ENCODE measurements around the gene TSEN54.

TSEN54 gene

GRCh38 chr17:75500419-75501216, 15.7 kb upstream of the TSEN54 start:
- H3K27me3 ChIP-seq (replicated peaks; ENCODE audit: control insufficient read depth, insufficient read depth, low read length): no peaks in the 10 kb centered on the region
- TF ChIP-seq, protein P1, sequence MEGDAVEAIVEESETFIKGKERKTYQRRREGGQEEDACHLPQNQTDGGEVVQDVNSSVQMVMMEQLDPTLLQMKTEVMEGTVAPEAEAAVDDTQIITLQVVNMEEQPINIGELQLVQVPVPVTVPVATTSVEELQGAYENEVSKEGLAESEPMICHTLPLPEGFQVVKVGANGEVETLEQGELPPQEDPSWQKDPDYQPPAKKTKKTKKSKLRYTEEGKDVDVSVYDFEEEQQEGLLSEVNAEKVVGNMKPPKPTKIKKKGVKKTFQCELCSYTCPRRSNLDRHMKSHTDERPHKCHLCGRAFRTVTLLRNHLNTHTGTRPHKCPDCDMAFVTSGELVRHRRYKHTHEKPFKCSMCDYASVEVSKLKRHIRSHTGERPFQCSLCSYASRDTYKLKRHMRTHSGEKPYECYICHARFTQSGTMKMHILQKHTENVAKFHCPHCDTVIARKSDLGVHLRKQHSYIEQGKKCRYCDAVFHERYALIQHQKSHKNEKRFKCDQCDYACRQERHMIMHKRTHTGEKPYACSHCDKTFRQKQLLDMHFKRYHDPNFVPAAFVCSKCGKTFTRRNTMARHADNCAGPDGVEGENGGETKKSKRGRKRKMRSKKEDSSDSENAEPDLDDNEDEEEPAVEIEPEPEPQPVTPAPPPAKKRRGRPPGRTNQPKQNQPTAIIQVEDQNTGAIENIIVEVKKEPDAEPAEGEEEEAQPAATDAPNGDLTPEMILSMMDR (IDR thresholded peaks at IDR 0.05; ENCODE audit: insufficient read depth, low read length, poor library complexity, severe bottlenecking): no peak
- H3K36me3 ChIP-seq (ENCODE audit: control insufficient read depth, insufficient read depth, low read length): peaks cover 14% of the 10 kb centered on the region
- H3K4me3 ChIP-seq (replicated peaks; ENCODE audit: low read depth, low read length): no peak overlapping the region
- no peak for DNase-seq (ENCODE audit: extremely low read depth, insufficient read length)

DNA sequence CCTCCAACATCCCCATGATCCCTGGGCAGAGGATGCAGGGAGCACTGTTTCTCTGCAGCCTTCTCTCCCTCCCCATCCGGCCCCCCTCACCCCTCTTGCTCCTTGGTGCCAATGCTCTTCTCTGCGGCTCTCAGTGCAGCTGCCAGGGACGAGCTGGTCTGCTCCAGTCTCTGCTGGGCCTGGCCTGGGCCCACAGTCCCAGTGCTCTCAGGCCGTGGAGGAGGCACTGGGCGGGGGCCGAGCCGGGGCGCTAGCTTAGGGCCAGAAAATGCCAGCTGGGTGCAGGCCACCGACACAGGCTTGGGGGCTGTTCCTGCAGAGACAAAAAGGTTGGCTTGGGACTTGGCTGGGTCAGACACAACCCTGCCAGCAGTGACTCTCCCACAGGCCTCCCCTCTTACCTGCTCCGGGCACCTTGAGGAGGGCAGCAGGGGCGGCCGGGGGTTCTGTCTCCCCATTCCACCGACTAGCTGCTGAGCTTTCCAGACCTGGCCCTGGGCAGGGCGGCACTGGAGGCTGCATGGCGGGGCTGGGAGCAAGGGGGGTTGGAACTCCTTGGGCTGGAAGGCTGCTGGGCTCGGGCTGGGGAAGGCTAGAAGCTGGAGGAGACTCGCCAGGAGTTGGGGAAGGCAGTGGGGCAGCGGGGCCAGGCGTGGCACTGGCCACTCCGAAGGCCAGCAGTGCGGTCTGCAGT, 14.8 kb upstream of the TSEN54 start:
- TF ChIP-seq, protein P1 (IDR thresholded peaks at IDR 0.05; ENCODE audit: insufficient read depth, low read length, poor library complexity, severe bottlenecking): no peak
- Histone ChIP-seq H3K27me3 (replicated peaks; ENCODE audit: control insufficient read depth, insufficient read depth, low read length) (no peaks in the 10 kb centered on the region), H3K4me3 (replicated peaks; ENCODE audit: low read depth, low read length) (no peak overlapping the region), H3K36me3 (ENCODE audit: control insufficient read depth, insufficient read depth, low read length) (peaks cover 10% of the 10 kb centered on the region)
- no peak for DNase-seq (ENCODE audit: extremely low read depth, insufficient read length)

DNA sequence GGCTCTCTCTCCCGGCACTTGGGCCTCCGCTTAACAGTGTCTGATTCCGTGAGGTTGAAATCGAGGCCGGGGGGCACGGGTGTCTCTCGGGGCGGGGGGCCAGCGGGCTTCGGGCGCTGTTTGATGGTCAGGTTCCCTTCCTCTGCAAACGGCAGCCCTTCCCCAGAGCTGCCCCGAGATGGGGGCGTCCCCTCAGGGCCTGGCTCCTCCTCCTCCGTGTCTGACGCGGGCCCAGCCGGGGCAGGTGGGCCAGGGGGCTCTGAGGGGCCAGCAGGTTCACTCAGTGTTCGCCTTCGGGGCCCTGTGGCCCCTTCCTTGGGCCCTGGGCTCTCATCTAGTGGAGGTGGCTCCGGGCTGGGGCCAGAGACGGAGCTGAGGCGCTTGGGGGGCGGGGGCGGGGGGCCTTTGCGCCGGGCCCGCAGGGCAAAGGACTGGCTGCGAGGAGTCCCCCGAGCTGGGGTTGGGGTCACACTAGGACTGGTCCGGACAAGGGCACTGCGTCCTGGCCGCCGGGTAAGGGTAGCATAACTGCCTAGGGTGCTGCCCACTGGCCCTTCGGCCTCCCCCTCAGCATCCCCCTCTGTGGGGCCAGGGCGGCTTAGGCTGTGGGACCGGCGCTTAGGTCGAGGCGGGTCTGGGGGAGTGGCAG, 14.1 kb upstream of the TSEN54 start:
- H3K27me3 ChIP-seq (replicated peaks; ENCODE audit: control insufficient read depth, insufficient read depth, low read length): no peaks in the 10 kb centered on the region
- H3K4me3 ChIP-seq (replicated peaks; ENCODE audit: low read depth, low read length): no peak overlapping the region
- no peak for DNase-seq (ENCODE audit: extremely low read depth, insufficient read length)
- TF ChIP-seq, protein P1 (IDR thresholded peaks at IDR 0.05; ENCODE audit: insufficient read depth, low read length, poor library complexity, severe bottlenecking): no peak
- H3K36me3 ChIP-seq (ENCODE audit: control insufficient read depth, insufficient read depth, low read length): peaks cover 7% of the 10 kb centered on the region

DNA sequence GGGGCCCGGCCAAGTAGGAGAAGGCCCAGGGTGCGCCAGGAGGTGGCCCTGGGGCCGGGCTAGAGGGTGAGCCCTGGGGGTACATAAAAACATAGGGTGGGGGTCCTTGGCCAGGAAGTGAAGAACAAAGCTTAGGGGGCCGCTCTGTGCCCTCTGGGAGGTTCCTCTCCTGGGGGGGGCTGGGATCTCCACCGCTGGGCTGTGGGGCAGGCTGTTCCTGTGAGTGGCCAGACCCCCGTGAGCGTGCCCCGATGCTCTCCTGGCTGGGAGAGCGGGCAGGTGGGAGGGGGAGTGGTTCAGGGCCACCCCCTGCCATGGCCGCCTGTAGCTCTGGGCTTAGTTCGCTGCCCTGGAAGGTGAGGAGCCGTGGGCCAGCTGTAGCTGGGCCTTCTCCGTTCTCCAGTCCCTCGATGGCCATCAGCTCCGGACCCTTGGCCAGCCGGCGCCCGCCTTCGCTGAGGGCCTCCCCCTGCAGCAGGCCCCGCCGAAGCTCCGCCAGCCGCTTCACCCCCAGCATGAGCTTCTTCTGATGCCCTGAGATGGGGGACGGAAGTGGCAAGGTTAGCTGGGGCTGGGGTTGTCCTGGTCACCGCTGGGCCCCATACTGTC, 13.5 kb upstream of the TSEN54 start:
- TF ChIP-seq, protein P1 (IDR thresholded peaks at IDR 0.05; ENCODE audit: insufficient read depth, low read length, poor library complexity, severe bottlenecking): no peak
- Histone ChIP-seq H3K36me3 (ENCODE audit: control insufficient read depth, insufficient read depth, low read length) (peaks cover 7% of the 10 kb centered on the region), H3K4me3 (replicated peaks; ENCODE audit: low read depth, low read length) (no peak overlapping the region), H3K27me3 (replicated peaks; ENCODE audit: control insufficient read depth, insufficient read depth, low read length) (no peaks in the 10 kb centered on the region)
- DNase-seq (ENCODE audit: extremely low read depth, insufficient read length): no peak

DNA sequence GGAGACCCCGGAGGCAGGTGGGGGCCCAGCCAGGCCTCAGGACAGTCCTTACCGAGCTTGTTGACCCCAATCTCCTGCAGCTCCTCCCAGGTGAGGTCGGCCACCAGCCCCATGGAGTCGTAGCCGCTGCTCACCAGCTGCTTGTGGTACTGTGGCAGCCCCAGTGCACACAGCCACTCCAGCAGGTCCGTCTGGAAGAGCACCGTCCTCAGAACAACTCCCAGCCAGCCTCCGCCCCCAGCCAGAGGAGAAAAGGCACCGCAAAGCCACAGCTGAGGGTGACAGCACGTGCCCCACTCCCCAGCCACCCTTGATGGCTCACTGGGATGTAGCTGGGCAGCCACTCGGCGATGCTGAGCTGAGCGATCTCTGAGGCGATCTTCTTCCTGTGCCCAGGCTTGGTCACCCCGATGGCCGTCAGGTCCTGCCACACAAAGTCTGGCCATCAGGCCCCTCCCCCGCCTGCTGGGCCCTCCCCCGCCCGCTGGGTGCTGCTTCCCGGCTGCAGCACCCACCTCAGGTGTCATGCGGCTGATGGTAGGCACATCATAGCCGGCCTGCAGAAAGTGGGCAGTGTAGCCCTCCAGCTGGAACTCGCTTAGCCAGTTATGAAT, 12.9 kb upstream of the TSEN54 start:
- H3K36me3 ChIP-seq (ENCODE audit: control insufficient read depth, insufficient read depth, low read length): peaks cover 4% of the 10 kb centered on the region
- H3K4me3 ChIP-seq (replicated peaks; ENCODE audit: low read depth, low read length): no peak overlapping the region
- TF ChIP-seq, protein P1 (IDR thresholded peaks at IDR 0.05; ENCODE audit: insufficient read depth, low read length, poor library complexity, severe bottlenecking): no peak
- DNase-seq (ENCODE audit: extremely low read depth, insufficient read length): no peak
- H3K27me3 ChIP-seq (replicated peaks; ENCODE audit: control insufficient read depth, insufficient read depth, low read length): no peaks in the 10 kb centered on the region

Data from GM06990 (cell line).